HFF-Myc (cell line): ENCODE data around the gene PDHA1.

Experiments used
- DNase-seq: peaks from one replicate; pipeline ENCODE4 v3.0.0-alpha.2; 2011; ENCODE audit warnings: low read depth; ENCODE audit errors: extremely low read depth
- H3K4me3 ChIP-seq: replicated peaks from 2 replicates; pipeline ENCODE4 v1.5.1; 2011; ENCODE audit warnings: low read depth, mild to moderate bottlenecking, control low read depth, low read length
- CTCF ChIP-seq: IDR thresholded peaks from 2 replicates; pipeline ENCODE4 v1.5.1; 2012; ENCODE audit warnings: mild to moderate bottlenecking, low read depth, low read length, control low read depth; ENCODE audit errors: missing control alignments

Gene PDHA1

DNA sequence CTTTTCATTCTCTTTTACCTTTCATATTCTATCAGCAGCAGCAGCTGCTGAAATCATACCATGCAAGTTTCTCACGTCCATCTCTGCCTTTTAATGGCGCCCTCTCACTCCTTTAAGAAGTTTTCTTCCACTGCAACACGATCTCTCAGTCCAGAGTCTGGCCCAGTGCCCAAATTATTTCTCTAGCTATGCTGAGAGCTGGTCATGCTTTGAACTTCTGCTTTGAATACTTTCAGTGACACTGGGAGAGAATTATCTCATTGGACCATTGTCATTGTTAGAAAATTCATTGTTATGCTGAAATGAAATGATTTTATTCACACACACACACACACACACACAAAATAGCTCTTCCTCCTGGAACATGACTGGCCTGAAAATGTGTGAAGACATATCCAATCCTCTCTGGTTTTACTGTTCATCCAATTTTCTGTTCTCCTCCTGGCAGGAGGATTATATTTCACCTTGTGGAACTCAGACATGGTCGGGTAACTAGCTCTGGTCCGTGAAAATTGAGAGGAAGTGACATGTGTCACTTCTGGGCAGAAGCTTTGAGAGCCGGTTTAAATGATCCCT, 1.3 kb upstream of the PDHA1 start:
- DNase-seq, result no peak
- no peak for TF ChIP-seq CTCF
- no peak overlapping the region for H3K4me3 ChIP-seq

GRCh38 chrX:19343085-19343534, 617 bp upstream of the PDHA1 start:
- no peak for TF ChIP-seq CTCF
- H3K4me3 ChIP-seq, result peak overlapping the region; percentile 70
- no peak for DNase-seq

- peak overlapping the region; percentile 70 for H3K4me3 ChIP-seq
- DNase-seq, result no peak
- no peak for TF ChIP-seq CTCF
Observed at GRCh38 chrX:19344661-19345060, 934 bp downstream of the PDHA1 start.

DNA sequence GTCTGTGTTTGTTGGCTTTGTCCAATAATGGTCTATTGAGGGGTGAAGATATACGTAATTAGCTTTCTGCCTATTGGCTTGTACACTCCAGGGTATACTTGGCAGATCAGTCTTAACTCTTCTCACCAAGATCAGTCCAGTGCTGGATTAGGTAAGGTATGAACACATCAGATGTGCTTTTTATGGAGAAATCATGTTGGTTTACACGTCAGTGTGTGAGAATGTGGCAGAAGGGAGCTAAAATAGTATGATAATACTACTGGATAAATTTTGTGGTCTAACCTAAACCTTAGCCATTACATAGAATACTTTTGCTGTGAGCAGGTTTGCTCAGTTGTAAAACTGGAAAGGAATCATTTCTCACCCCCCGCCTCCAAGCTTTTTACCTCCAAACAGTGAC, 4.2 kb downstream of the PDHA1 start:
- TF ChIP-seq CTCF, result no peak
- no peak for DNase-seq
- H3K4me3 ChIP-seq, result no peak overlapping the region

- no peak for DNase-seq
- TF ChIP-seq CTCF, result no peak
- H3K4me3 ChIP-seq, result no peak overlapping the region
Observed at GRCh38 chrX:19349264-19349663, 5.5 kb downstream of the PDHA1 start.

GRCh38 chrX:19350941-19351384, 7.2 kb downstream of the PDHA1 start:
- H3K4me3 ChIP-seq, result no peak overlapping the region
- DNase-seq, result no peak
- TF ChIP-seq CTCF, result no peak

GRCh38 chrX:19354625-19355024, 10.9 kb downstream of the PDHA1 start:
- no peak for TF ChIP-seq CTCF
- no peak for DNase-seq
- H3K4me3 ChIP-seq, result no peak overlapping the region
